ENCODE measurements around the gene RTKN2. TPM values are rescaled to one million over a fixed set of nuclear protein-coding genes. Genes with fewer than 3 reads are reported as not detected.

The RTKN2 gene
- total and polyA plus RNA-seq, 2 of the 4 experiments (the other 2 are of a cell fraction), result 0.75 to 0.90 TPM

DNA sequence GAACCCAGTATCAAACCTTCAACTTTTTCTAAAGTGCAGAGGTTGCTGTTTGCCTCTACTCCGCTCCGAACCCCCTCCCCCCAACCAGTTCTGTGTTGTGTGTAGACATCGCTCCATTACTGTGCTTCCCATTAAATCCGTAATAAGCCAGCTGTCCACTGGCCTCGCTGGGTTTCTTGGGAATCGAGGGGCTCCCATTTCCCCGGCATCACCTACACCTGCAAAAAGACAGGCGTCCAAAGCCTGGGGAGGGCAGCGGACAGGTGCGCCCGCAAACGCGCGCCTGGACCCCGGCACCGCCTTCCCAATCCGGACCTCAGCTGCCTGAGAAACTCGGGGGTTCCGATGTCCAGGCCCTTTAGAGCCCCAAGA is 631 bp downstream of the RTKN2 start:
- peaks cover 6% of the 10 kb centered on the region; the same call in 1 of the 2 replicates for H3K27me3 ChIP-seq (ENCODE audit: control insufficient read depth, insufficient read depth, low read length)
- H3K4me2 ChIP-seq (ENCODE audit: low read depth, low read length), result peak overlapping the region; percentile 89
- no peak overlapping the region for H4K8ac ChIP-seq (ENCODE audit: low read depth in 2 of 2, low read length in 2 of 2)
- no TSS peak for BruUV-seq (replicated peaks)
- no peak overlapping the region for H4K91ac ChIP-seq (ENCODE audit: insufficient read depth, low read depth, low read length)
- no peak overlapping the region for H2BK15ac ChIP-seq (ENCODE audit: low read depth, low read length)
- dilution Hi-C loops (cut with HindIII; ENCODE audit: low sequenced_read_pairs, unreplicated experiment) (no loop called here), in situ Hi-C loops (cut with MboI; ENCODE audit: low sequenced_read_pairs) (loop anchor here (25.0 kb wide), 1 partner anchor 544 kb away; the partner anchor contains the start of genes ADO and EGR2), intact Hi-C loops (cut with micrococcal nuclease) (loop anchor here (5.0 to 10.0 kb wide), 4 partner anchors 164 to 1463 kb away; partner anchors contain the start of gene EGR2)
- H4K20me1 ChIP-seq (ENCODE audit: insufficient read depth, low read length), result no peaks in the 10 kb centered on the region
- H3K36me3 ChIP-seq (ENCODE audit: control insufficient read depth, insufficient read depth, low read length), result no peaks in the 10 kb centered on the region
- no peak overlapping the region for H2BK120ac ChIP-seq (ENCODE audit: low read depth, low read length)
- no peaks in the 10 kb centered on the region for H3K9me1 ChIP-seq (ENCODE audit: insufficient read depth, low read length)
- H3K9me3 ChIP-seq (ENCODE audit: control insufficient read depth, insufficient read depth, low read length), result no peaks in the 10 kb centered on the region
- ChIA-PET CTCF (no interaction called here), POLR2A (ENCODE audit: unreplicated experiment) (no interaction called here)
- peak overlapping the region; percentile 31; the same call in 1 of the 2 replicates for H3K9ac ChIP-seq (ENCODE audit: low read depth, low read length)
- peaks cover 2% of the 10 kb centered on the region; the same call in 1 of the 2 replicates for H3K4me1 ChIP-seq (ENCODE audit: control insufficient read depth, insufficient read depth, low read length)
- H2AK9ac ChIP-seq (replicated peaks; ENCODE audit: low read depth, low read length, poor library complexity), result no peak overlapping the region
- peak overlapping the region; percentile 99 for H2AFZ ChIP-seq (replicated peaks; ENCODE audit: low read length, poor library complexity)
- H3K4me3 ChIP-seq (ENCODE audit: insufficient read depth, low read depth, low read length), result peak overlapping the region; percentile 68
- ATAC-seq (ENCODE audit: low read depth) (no peak), DNase-seq (no peak)
- no peak overlapping the region for H4K5ac ChIP-seq (ENCODE audit: low read depth, low read length)
- no peak overlapping the region for H2BK20ac ChIP-seq (ENCODE audit: low read depth, low read length)
- no peak overlapping the region for H2AK5ac ChIP-seq (ENCODE audit: low read depth, low read length)
- TF ChIP-seq MXI1 (IDR thresholded peaks at IDR 0.05; ENCODE audit: borderline replicate concordance, low read depth, low read length), result no peak
- no peak for TF ChIP-seq FOS (IDR thresholded peaks at IDR 0.05; ENCODE audit: low read depth, low read length)
- TF ChIP-seq CEBPB (IDR thresholded peaks at IDR 0.05; ENCODE audit: low read depth, low read length), result no peak
- TF ChIP-seq RFX5 (IDR thresholded peaks at IDR 0.05; ENCODE audit: low read depth, low read length), result no peak
- TF ChIP-seq BHLHE40 (IDR thresholded peaks at IDR 0.05; ENCODE audit: low read depth, low read length), result no peak
- H2BK5ac ChIP-seq (ENCODE audit: low read depth, low read length, poor library complexity, severe bottlenecking), result no peak overlapping the region
- H3K18ac ChIP-seq (ENCODE audit: low read depth, low read length), result no peak overlapping the region
- H3K27ac ChIP-seq (ENCODE audit: insufficient read depth, low read length), result no peak overlapping the region; the same call in 1 of the 2 replicates
- WGBS, 2 experiments (ENCODE audit: extremely low coverage in 2 of 2, insufficient read length in 1 of 2), result 0% methylated on average over 1 of the region's 19 CpGs; no CpG with 5 or more reads in 1 of the 2 experiments
- H3K4ac ChIP-seq (ENCODE audit: low read depth, low read length), result no peak overlapping the region
- H3K79me1 ChIP-seq (ENCODE audit: low read depth in 1 of 2, low read length in 2 of 2), result peaks cover 0 to 3% of the 10 kb centered on the region in 2 experiments; a peak in 1 of 4 replicates
- peak overlapping the region; percentile 66; the same call in 1 of the 2 replicates for H3K23ac ChIP-seq (ENCODE audit: low read depth, low read length)
- H3K56ac ChIP-seq (ENCODE audit: extremely low read depth, insufficient read depth, low read length), result no peak overlapping the region; the same call in 1 of the 2 replicates
- no peak overlapping the region for H3K14ac ChIP-seq (replicated peaks; ENCODE audit: low read depth, low read length)

Measured in IMR-90 (cell line).